ENCODE results near the gene WWC1.
"Not testable (repeated sequence)": the region's sequence is repeated elsewhere in the genome, so short reads cannot be mapped to it uniquely, and the experiment has no call there.

The WWC1 gene

DNA sequence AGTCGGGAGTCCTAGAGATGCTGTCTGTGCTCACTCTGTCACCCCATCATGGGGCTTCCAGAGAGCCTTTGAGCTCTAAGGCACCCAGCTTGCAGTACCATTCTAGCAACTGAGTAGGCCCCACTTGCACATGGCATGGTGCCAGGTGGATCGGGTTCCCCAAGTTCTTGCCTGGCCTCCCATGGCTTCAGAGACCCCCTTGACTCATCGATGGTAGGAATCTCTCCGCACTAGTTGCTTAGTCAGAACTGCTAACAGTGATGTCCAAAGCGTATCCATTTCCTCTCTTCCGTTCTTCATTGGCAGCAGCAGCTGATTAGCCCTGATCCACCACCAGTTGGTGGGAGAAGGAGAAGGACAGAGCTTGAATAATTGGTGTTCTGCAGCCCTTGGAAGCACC is 124.5 kb downstream of the WWC1 start:
- DNase-seq = no peak

DNA sequence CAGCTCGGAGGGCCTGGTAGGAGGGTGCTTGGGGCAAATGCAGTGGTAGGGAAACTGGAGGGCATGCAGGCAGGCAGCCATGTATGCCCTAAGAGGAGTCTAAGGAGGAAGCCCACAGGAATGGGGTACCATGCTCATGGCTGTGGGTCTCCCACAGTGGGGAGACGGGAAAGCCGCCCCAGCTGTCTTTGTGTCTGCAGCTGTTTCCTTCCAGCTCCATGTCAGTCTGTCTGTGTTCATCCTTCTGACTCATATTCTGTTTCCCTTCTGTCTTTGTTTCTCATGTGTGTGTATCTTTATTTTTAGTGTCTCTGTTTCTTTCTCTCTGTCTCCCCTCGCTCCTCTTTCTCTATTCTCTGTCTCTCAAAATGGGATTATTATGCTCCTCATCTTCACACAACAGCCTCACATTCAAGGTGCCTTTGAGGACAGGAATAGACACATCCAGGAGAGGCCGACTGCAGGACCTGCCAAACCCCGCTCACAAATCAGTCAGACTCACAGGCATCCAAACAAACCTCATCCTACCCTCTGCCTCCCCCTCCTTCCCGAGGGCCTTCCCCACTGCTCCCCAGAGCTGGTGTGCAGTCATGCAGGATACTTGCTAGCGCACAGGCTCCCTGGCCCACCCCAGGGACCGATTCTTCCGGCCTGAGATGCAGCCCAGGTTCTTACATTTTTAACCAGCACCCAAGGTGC is 126.4 kb downstream of the WWC1 start:
- DNase-seq = no peak

DNA sequence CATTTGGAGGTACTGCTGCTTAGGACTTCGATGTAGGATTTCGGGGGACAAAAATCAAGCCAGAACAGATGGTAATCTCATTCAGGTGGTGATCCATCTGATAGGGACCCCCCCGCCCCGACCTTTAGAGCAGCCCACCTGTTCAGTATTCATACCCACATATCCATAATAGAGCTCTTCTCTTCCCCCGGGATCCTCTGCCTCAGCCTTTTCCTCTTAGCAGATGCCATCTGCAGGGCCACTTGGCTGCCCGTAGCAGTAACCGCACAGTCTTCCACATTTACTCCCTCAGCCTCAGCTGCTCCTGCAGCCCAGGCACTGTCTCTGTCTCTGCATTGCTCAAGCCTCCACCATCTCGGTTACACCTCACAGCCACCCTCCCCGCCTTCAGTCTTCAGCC is 129.0 kb downstream of the WWC1 start:
- DNase-seq = no peak

DNA sequence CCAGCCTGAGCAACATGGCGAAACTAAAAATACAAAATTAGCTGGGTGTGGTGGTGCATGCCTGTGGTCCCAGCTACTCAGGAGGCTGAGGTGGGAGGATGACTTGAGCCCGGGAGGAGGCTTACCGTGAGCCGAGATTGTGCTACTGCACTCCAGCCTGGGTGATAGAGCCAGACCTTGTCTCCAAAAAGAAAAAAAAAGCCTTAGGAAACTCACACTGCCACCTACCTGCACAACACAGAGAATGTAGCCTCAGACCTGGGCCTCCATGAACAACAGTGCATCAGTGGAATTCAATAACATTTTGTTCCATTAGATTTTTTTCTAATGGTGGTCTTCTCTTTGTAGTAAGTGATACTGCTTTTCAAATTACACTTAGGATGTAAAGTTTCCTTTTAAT is 131.0 kb downstream of the WWC1 start:
- no peak for DNase-seq

DNA sequence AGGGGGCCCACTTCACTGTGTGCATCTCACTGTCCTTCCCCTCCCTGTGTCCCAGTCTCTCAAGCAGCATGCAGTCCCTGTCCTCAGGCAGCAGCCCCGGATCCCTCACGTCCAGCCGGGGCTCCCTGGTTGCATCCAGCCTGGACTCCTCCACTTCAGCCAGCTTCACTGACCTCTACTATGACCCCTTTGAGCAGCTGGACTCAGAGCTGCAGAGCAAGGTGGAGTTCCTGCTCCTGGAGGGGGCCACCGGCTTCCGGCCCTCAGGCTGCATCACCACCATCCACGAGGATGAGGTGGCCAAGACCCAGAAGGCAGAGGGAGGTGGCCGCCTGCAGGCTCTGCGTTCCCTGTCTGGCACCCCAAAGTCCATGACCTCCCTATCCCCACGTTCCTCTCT is 132.0 kb downstream of the WWC1 start:
- no peak for DNase-seq

DNA sequence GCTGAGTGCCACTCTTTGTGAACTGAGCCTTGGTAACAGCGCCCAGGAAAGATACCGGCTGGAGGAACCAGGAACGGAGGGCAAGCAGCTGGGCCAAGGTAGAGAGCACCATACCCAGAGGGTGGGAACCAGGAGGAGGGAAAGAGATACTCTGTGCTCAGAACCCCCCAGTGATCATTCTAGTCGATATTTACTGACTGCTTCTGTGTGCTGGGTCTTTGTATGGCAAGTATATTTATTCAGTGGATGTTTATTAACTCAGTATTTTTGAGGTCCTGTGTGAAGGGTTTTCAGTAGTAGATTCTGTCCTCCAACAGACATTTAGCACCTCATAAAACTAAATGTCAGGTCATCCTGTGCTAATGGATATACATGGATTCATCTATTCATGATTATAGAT is 132.5 kb downstream of the WWC1 start:
- no peak for DNase-seq

DNA sequence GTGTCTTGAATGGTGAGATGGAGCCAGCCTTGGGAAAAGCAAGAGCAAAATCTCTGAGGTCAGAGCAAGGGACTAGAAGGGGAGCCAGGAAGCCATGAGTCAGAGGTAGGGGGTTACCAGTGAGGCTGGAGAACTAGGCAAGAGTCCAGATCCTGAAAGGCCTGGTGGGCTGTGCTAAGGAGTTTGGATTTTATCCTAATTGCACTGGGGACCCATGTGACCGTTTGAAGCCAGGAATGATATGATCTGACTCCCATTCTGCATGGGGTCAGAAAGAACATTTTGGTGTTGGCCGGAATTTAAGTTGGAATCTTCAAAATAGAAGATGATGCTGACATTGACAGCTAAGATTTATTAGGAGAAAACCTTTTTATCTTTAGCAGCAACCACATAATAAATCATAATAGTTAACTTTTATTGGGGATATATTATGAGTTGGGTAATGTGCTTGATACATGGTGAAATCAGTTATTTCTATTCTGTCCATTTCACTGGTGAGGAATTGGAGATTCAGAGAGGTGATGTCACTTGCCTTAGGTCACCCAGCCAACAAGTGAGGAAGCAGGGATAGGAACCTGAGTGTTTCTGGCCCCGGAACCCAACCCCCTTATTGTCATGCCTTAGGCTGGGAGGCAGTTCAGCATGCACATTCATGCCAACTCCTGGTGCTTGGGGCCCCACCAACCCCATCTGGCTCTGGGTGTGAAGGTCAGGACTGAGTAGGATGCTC is 133.3 kb downstream of the WWC1 start:
- no peak for DNase-seq

DNA sequence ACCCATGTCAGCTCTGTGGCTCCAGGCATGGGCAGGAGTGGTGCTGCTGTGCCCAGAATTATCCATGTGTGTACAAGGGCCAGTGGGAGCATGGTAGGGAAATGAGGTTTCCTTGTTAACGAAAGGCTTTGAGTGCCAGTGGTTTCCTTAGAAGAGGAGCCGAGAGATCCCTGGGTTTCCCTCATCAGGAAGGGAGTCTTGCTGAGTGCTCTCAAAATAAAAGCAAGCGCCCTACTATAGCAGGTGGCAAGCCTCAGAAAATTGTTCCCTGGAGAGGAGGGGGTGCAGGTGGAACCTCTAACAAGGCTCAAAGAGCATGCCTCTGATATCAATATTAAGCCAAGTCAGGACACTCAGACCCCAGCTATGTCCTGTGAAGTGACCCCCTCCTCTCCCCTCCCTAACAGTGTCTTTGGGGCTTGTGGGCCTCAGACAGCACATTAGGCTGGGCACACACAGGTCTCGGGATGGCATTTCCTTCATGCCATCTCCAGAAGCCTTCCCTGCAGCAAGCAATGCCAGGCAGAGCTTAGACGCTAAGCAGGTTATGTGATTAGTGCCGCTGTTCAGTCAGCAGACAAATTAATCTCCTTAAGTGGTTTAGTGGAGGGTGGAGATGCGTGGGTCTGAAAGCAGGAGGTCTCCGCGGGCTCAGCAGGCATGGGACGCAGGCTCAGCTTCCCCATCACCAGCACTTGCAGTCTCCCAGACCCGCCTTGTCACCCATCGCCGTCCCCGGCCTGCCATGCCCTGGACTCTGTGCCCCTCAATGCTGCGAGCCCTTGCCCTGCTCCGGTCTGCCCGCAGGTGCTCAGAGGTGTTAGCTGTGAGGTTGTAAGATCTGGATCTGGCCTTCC is 134.8 kb downstream of the WWC1 start:
- no peak for DNase-seq

DNA sequence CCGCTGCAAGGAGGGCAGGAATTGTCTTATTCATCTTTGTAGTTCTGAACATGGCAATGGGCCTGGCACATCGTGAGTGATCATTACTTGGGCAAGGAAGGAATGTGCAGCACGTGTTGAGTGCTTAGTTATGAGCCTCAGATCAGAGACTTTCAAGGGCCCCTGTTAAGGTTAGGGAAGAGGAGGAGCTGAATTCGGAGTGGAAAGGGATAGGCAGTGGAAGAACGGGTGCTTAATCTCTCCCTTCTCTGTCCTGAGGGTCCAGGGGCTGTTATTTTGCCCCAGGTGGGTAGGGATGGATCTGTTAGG is 135.4 kb downstream of the WWC1 start:
- DNase-seq = no peak

DNA sequence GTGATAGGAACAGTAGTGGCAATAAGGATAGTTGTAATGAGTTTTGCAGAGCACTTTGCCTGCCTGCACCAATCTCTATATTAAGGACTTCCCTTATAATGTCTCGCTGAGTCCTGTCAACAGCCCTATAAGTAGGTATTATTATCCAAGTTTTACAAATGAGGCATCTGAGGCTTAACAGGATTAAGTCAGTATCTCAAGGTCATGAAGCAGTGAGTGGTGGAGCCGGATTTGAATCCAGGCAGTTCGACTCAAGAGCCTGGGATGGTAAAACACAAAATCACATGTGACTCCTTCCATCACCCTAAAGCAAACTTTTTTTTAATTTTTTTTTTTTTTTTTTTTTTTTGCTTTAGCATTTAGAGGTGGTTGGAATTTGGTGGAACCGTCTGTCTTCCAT is 135.8 kb downstream of the WWC1 start:
- DNase-seq = no peak

DNA sequence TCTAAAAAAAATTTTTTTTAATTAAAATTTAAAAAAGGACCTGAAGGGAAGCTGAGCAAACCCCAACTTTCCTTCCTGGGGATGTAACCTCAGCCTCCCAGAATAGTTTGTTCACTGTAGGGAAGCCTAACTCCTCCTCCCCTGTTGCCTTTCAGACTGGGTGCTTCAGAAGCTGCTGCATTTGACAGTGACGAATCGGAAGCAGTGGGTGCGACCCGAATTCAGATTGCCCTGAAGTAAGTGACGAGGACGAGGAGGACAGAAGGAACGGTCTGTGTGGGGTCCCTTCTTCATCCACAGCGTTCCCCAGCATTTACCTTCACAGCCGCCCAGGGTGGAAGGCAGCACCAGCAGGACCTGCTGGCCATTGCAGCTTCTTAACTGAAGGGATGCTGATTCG is 137.1 kb downstream of the WWC1 start:
- DNase-seq = no peak

DNA sequence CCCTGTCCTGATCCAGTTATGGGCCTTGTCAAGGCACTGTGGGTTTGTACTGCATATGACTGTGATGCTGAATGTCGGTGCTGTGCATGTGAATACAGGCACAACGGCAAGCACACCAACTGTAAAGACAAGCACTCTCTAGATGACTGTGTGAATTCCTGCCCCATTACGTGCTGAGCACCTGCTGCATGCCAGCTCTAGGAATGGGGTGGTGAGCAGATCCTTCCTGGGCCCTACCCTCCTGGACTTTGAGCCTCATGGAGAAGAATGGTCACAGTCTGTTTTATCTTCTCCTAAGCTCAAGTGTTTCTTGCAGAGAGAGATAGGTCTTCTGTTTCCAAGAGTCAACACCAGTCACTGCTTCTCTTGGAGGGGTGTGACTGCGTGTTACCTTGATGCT is 138.9 kb downstream of the WWC1 start:
- DNase-seq = no peak

DNA sequence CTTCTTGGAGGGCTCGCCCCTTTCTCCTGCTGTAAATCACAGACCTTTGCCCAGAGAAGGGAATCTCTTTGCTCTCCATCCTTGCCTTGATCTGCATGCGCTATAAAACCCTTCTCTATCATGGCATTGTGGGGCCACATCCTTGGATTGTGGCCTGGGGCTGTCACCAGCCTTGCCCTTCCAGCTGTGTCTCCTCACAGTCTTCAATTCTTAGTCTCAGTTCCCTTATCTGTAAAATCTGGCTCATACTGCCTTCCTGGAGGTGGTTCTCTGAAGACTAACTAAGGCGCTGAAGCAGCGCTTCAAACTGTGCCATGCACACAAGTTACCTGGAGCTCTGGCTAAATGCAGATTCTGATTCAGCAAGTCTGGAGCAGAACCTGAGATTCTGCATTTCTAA is 141.5 kb downstream of the WWC1 start:
- DNase-seq = no peak

DNA sequence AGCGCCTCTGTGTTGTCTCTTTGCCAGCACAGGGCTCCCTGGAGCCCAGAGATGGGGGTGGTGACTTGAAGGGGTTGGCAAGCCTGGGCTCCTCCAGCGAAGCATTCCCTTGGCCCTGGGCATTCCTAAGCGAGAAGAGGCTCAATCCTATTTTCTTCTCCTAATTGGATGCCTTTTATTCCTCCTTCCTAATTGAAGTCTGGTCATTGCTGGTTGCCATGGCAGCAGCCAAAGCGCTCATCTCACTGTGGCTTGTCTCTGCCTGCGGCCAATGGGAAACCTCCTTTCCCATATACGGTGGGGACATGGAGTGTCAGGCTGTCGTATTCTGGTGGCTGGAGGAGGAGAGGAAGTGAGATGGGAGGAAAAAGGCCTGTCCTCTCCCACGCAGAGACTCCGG is 142.6 kb downstream of the WWC1 start:
- DNase-seq = no peak

DNA sequence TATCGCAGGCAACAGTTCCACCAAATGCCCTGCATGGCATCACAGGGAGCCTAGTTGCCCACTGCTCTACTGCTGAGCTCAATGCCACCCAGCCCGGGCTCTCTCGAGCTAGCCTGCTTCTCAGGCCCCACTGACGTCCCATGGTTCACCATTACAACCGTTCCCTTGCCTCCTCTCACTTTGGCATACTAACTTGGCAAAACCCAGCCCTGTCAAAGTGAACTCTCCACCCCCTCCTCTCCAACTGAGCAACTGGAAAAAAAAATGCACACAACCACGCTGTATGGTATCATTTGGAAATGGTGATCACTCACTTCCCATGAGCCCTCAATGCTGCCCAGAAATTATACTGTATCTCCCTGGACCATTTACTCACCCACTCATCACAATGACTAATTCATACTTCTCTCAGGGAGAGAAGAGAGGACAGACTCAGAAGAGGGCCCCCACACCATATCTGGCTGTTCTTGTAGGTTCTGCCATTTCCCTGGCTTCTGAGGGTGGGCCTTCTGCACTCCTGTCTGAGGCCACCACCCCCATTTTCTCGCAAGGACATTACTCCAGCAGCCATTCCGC is 143.4 kb downstream of the WWC1 start:
- no peak for DNase-seq

DNA sequence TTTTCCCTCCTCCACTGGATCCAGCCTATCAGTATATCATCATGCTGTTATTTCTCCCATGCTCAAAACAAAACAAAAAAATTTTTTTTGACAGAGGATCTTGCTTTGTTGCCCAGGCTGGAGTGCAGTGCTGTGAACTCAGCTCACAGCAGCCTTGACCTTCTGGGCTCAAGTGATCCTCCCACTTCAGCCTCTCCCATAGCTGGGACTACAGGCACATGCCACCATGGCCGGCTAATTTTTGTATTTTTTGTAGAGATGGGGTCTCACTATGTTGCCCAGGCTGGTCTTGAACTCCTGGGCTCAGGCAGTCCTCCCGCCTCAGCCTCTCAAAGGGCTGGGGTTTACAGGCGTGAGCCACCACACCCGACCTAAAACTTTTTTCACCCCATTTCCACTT is 143.9 kb downstream of the WWC1 start:
- not testable (repeated sequence) for DNase-seq

DNA sequence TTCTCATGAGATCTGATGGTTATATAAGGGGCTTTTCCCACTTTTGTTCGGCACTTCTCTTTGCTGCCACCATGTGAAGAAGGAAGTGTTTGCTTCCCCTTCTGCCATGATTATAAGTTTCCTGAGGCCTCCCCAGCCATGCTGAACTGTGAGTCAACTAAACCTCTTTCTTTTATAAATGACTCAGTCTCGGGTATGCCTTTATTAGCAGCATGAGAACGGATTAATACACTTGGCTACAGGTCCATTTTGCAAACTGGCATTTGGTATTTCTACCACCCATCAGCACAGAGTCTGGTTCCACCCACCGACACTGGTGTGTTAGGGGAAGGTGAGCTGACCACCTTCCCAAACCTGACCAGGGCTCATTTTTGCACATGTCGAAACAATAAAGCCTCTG is 146.9 kb downstream of the WWC1 start:
- no peak for DNase-seq

DNA sequence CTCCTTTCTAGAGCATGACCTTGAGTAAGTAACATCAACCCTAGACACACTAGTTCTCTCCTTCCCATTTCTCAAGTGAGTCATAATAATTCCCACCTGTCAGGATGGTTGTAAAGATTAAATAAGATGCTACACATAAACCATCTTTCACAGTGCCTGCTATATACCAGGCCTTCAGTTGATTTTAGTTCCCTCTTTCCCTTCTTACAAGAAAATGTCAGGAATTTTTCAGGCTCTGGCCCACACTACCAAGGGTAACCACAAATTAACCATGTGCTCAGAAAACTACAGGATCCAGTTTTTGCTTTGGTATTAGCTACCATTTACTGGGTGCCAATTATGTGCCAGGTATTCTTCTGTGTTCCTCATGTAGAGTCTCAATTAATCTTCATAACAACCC is 152.1 kb downstream of the WWC1 start:
- no peak for DNase-seq

DNA sequence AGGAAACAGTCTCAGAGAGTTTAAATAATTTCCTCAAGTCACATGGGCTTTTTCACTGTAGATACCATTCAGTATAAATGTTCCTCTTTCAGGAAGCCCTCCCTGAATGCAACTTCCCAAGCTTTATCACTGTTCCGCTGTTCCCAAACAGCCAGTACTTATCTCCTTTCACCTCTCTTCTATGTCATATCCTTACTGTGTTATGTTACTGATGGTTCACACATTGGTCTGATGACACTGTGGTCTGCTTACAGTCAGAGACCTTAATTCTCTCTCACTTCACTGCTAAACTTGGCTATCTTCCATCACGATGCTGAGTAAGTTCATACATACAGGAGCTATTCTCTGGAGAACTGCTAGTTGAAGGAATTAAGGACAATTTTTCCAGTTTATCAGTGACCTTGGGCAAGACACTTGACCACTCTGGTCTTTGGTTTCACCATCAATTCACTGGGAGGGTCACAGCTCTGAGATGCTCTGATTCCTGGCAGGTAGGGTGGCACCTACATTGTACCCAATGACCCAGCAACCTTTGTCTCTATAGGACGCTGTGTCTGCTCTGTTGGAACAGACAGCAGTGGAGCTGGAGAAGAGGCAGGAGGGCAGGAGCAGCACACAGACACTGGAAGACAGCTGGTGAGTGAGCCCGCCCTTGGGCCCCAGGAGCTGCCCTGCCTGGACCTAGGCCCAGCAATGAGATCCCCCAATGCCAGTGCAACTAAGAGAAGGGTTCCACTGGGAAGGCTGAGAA is 152.7 kb downstream of the WWC1 start:
- DNase-seq = no peak

DNA sequence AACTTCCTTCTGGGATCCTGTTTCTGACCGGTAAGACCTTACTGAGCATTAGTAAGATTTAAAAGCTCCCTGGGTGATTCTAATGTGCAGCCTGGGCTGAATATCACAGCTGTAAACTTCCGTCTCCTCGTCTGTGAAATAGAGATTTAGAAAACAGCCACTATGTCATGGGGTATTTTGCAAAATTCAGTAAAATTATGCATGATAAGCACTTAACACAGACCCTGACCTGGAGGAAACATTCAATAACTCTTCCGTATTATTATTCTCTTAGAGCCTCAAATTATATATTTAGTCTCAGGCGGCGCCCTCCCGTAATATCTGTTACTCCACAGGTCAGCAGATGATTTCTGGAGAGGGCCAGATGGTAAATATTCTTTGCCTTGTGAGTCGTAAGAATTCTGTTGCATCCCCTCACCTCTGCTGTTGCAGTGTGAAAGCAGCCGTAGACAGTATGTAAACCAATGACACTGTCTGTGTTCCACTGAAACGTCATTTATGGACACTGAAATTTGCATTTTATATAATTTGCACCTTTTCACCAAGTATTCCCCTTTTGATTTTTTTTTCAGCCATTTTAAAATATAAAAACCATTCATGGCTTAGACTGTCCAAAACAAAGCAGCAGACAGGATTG is 155.7 kb downstream of the WWC1 start:
- no peak for DNase-seq

DNA sequence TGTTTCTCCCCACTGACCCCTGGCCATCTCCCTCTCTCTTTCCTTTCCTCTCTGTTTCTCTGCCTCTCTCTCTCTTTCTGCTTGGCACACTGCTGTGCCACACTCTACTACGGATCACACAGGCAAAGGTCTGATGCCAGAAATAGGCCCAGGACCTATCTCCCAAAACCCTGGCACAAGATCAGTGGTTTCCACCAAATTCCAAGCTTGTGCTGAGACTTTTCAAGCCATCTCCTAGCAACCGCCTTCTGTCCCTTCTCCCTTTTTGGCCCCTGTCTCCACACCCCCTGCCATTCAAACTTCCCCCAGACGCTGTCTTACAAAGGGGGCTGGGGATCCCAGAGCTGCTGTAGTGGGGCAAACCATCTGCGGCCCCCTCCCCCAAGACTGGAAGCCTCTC is 156.4 kb downstream of the WWC1 start:
- no peak for DNase-seq

DNA sequence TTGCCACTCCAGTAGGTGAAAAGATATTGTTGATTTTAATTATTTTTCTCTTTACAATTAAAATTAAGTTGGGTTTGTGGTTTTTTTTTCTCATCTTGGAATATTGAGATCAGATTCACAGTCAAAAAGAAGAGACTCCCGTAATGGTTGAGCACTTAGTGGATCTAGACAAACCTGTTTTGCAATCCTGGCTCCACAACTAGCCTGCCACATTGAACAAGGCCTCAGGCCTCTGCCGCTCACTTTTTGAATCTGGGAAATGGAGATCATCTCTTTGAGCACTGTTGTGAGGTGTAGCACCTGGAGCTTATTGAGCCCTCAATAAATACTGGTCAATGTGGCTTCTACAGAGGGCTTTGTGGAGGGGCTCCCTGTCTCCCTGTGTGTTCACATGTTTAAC is 157.7 kb downstream of the WWC1 start:
- DNase-seq = no peak

DNA sequence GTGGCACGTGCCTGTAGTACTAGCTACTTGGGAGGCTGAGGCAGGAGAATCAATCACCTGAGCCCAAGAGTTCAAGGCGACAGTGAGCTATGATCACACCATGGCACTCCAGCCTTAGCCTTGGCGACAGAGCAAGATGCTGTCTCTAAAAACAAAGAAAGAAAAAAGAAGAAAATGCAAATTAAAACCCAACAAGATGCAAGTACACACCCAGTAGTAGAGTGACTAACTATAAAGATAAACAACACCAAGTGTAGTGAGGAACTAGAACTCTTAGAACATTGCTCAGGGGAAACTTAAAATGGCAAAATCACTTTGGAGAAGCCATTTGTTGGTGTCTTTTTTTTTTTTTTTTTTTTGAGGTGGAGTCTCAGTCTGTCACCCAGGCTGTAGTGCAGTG is 160.1 kb downstream of the WWC1 start:
- DNase-seq = no peak

All from NCI-H1048 (cell line).